Activated naive CD4-positive, alpha-beta T cell treated with anti-CD3 and anti-CD28 coated beads, Interleukin-2, amount 50 U/mL, for 72 hours (primary cell): ENCODE measurements around the gene SNX14. TPM values are rescaled to one million over a fixed set of nuclear protein-coding genes. Genes with fewer than 3 reads are reported as not detected.
"Not testable (repeated sequence)": the region's sequence is repeated elsewhere in the genome, so short reads cannot be mapped to it uniquely, and the experiment has no call there.

Experiments used
- ATAC-seq, 2 donors: fragments of 150-1000 bp; cut with Tn5 transposase; 2 replicates each; pipeline ENCODE4 v1.10.0; 2021; ENCODE audit warnings: mild to moderate bottlenecking in 2 of 2, moderate library complexity in 2 of 2
- DNase-seq, 2 donors: peaks; one replicate each; pipeline ENCODE4 v3.0.0; 2021 to 2022; ENCODE audit warnings: low spot score in 2 of 2
- H3K27ac Mint-ChIP-seq, 2 donors: one replicate each; pipeline ENCODE4 v1.8.0; 2022; ENCODE audit warnings: mild to moderate bottlenecking in 2 of 2, mixed read lengths in 2 of 2
- H3K36me3 Mint-ChIP-seq, 2 donors: one replicate each; pipeline ENCODE4 v1.8.0; 2022; ENCODE audit warnings: mixed read lengths in 2 of 2
- H3K9me3 Mint-ChIP-seq, 2 donors: one replicate each; pipeline ENCODE4 v1.8.0; 2022; ENCODE audit warnings: mixed read lengths in 2 of 2
- total RNA-seq, 2 donors: library from RNA; stranded (reverse); gene quantifications; one replicate each; pipeline ENCODE4 v1.2.3, GENCODE V29; 2022

The SNX14 gene
- total RNA-seq, 2 donors from 2014 or later = 53.6 to 54.8 TPM

DNA sequence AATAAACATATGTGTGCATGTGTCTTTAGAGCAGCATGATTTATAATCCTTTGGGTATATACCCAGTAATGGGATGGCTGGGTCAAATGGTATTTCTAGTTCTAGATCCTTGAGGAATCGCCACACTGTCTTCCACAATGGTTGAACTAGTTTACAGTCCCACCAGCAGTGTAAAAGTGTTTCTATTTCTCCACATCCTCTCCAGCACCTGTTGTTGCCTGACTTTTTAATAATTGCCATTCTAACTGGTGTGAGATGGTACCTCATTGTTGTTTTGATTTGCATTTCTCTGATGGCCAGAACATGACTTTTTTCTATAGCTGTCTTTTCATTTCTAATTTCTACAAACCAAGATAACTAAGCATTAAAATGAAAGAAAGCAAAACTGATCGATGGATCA, 29.4 kb downstream of the SNX14 start:
- DNase-seq, ATAC-seq, H3K27ac Mint-ChIP-seq, H3K36me3 Mint-ChIP-seq, H3K9me3 Mint-ChIP-seq: not testable (repeated sequence)

DNA sequence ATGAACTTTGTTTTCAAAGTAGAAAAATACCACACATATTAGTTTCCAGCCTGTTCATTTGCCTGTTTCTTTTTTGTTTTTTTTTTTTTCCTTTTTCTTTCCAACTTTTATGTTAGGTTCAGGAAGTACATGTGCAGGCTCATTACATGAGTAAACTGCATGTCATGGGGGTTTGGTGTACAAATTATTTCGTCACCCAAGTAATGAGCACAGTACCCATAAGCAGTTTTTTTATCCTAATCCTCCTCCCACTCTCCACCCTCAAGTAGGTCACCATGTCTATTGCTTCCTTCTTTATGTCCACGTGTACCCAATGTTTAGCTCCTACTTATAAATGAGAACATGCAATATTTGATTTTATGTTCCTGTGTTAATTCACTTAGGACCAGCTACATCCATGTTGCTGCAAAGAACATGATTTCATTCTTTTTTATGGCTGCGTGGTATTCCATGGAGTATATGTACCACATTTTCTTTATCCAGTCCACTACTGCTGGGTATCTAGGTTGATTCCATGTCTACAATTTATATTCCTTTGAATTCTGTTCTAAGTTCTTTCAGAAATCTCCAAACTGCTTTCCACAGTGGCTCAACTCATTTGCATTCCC, 31.8 kb downstream of the SNX14 start:
- ATAC-seq = no peak
- Mint-ChIP-seq H3K27ac (no peak overlapping the region), H3K36me3 (peaks cover 7 to 9% of the 10 kb centered on the region in 2 donors), H3K9me3 (no peaks in the 10 kb centered on the region)
- DNase-seq = no peak

DNA sequence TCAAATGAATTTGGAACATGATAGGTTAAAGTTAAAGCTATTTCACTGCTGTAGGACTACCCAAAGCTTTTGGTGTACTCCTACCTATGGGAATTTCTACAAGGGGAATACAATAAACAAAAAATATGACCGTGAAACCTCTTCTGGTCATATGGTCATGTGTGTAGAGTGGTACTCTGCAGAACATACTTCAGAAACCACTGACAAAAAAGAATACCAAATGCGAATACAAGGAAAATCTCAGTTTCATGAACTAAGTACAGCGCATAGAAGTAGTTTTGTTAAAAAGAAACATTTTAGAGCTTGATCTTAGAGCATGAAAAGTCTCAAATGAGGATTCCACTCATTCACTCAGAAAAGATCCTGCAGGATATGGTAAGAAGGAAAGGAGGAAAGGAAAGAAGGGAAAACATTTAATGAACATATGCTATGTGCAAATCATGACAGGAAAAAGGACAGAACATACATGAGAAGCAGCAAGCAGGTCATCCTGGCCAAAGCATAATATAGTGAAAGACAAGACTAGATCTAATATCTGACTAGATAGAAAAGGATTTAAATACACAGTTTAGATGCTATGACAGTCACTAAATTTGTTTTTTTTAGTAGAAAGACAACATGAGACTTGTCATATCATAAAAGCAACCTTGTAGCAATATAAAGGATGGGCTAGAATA, 36.5 kb downstream of the SNX14 start:
- ATAC-seq (no peak), DNase-seq (no peak)
- Mint-ChIP-seq H3K27ac (peak overlapping the region in 1 of 2 donors; percentile 53), H3K9me3 (no peaks in the 10 kb centered on the region), H3K36me3 (peaks cover 0 to 10% of the 10 kb centered on the region in 2 donors)

- no peak for DNase-seq
- peaks cover 11 to 16% of the 10 kb centered on the region in 2 donors for H3K36me3 Mint-ChIP-seq
- no peak for ATAC-seq
- H3K9me3 Mint-ChIP-seq = peaks cover 0 to 5% of the 10 kb centered on the region in 2 donors
- H3K27ac Mint-ChIP-seq = no peak overlapping the region
These were observed 41.0 kb downstream of the SNX14 start for GRCh38 chr6:85552652-85553051.

DNA sequence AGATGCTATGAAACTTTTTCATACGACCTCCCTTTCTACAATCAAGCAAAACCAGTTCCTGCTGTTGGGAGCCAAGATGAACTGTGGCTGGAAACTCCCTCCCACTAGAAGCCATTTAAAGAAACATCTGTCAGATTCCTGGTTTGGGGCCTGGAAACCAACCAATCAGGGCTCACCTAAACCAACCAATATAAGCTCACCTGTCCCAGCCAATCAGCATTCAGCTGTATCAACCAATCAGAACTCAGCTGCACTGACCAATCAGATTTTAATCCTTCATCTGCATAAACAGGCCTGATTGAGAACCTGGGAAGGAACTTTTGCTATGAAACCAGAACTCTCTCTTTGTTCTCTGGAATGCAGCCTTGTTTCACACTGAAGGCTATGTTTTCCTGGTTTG, 42.4 kb downstream of the SNX14 start:
- ATAC-seq (peak in 1 of 2 donors; percentile 34), DNase-seq (no peak)
- Mint-ChIP-seq H3K27ac (peak overlapping the region in 1 of 2 donors; percentile 29), H3K9me3 (peaks cover 0 to 5% of the 10 kb centered on the region in 2 donors), H3K36me3 (peaks cover 16 to 17% of the 10 kb centered on the region in 2 donors)

DNA sequence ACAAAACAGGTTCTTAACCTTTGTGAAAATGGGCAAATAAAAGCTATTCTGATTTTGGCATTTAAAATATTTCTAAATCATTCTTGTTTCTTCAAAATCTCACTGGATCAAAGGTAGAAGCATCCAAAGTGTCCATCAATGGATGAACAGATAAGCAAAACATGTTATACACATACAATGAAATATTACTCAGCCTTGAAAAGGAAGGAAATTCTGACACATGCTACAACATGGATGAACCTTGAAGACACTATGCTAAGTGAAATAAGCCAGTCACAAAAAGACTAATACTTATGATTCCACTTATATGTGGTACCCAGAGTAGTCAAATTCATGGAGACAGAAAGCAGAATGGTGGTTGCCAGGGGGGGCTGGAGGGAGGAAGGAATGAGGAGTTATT, 45.9 kb downstream of the SNX14 start:
- no peak for ATAC-seq
- no peak overlapping the region for H3K27ac Mint-ChIP-seq
- H3K36me3 Mint-ChIP-seq = peaks cover 12 to 16% of the 10 kb centered on the region in 2 donors
- DNase-seq = no peak
- H3K9me3 Mint-ChIP-seq = peaks cover 0 to 5% of the 10 kb centered on the region in 2 donors

- Mint-ChIP-seq H3K27ac (peak overlapping the region in 1 of 2 donors; percentile 5), H3K9me3 (no peaks in the 10 kb centered on the region), H3K36me3 (peaks cover 5 to 9% of the 10 kb centered on the region in 2 donors)
- no peak for DNase-seq
- ATAC-seq = no peak
These were observed 48.9 kb downstream of the SNX14 start for GRCh38 chr6:85544776-85545175.

DNA sequence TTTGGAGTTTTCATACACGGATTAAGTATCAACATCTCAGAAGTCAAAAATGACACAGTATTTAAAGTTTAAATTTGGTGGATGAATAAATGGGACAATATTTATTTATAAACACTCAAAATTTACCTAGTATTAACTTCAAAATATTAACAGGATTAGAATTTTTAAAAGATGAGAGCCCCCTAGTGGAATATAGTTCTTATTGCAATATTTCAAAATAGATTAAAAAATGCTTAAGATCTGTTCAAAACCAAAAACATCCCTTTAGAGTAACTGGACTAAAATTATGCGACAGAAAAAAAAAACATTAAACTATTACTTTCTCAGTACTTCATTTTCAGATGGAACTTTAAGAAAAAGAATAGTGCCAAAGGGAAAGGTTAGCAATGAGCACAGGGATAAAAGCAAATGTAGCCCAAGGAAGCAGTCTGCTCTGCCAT, 56.6 kb downstream of the SNX14 start:
- H3K36me3 Mint-ChIP-seq = no peaks in the 10 kb centered on the region
- DNase-seq (no peak), ATAC-seq (no peak)
- H3K27ac Mint-ChIP-seq = no peak overlapping the region
- no peaks in the 10 kb centered on the region for H3K9me3 Mint-ChIP-seq

DNA sequence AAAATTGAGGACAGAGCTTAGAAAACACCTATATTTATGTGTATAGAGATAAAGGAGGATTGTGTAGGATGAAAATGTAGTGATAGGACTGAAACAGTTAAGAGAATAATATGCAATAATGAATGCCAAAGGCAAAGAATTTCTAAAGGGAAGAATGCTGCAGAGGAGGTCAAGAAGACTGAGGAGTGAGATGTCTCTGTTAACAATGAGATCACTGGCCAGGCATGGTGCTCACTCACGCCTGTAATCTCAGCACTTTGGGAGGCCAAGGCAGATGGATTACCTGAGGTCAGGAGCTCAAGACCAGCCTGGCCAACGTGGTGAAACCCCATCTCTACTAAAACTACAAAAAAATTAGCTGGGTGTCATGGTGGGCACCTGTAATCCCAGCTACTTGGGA, 69.4 kb downstream of the SNX14 start:
- not testable (repeated sequence) for DNase-seq, H3K9me3 Mint-ChIP-seq, ATAC-seq
- Mint-ChIP-seq H3K36me3 (peaks cover 8 to 23% of the 10 kb centered on the region in 2 donors), H3K27ac (peak overlapping the region in 1 of 2 donors; percentile 3)

- Mint-ChIP-seq H3K9me3 (no peaks in the 10 kb centered on the region), H3K36me3 (peaks cover 21 to 22% of the 10 kb centered on the region in 2 donors), H3K27ac (no peak overlapping the region)
- DNase-seq (no peak), ATAC-seq (no peak)
These were observed 77.5 kb downstream of the SNX14 start for GRCh38 chr6:85516168-85516567.

- H3K27ac Mint-ChIP-seq = peak overlapping the region in 1 of 2 donors; percentile 72
- no peaks in the 10 kb centered on the region for H3K9me3 Mint-ChIP-seq
- peak in 1 of 2 donors; percentile 27 for DNase-seq
- peak; percentile 48 to 90 for ATAC-seq
- H3K36me3 Mint-ChIP-seq = peaks cover 3 to 8% of the 10 kb centered on the region in 2 donors
These were observed 87.1 kb downstream of the SNX14 start for GRCh38 chr6:85506441-85507093.

- ATAC-seq = peak in 1 of 2 donors; percentile 37
- Mint-ChIP-seq H3K27ac (no peak overlapping the region), H3K36me3 (peaks cover 10 to 24% of the 10 kb centered on the region in 2 donors), H3K9me3 (peaks cover 10 to 17% of the 10 kb centered on the region in 2 donors)
- DNase-seq = no peak
These were observed 94.9 kb downstream of the SNX14 start for GRCh38 chr6:85498596-85499258.

DNA sequence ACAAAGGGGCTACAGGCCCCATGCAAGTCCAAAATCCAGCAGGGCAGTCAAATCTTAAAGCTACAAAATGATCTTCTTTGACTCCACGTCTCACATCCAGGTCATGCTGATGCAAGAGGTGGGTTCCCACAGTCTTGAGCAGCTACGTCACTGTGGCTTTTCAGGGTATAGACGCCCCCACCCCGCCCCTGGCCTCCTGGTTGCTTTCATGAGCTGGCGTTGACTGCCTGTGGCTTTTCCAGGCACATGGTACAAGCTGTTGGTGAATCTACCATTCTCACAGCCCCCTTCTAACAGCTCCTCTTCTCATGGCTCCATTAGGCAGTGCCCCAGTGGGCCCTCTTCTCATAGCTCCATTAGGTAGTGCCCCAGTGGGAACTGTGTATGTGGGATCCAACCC, 96.8 kb downstream of the SNX14 start:
- H3K36me3 Mint-ChIP-seq = peaks cover 10 to 24% of the 10 kb centered on the region in 2 donors
- no peak overlapping the region for H3K27ac Mint-ChIP-seq
- DNase-seq = no peak
- peaks cover 10 to 17% of the 10 kb centered on the region in 2 donors for H3K9me3 Mint-ChIP-seq
- ATAC-seq = no peak

DNA sequence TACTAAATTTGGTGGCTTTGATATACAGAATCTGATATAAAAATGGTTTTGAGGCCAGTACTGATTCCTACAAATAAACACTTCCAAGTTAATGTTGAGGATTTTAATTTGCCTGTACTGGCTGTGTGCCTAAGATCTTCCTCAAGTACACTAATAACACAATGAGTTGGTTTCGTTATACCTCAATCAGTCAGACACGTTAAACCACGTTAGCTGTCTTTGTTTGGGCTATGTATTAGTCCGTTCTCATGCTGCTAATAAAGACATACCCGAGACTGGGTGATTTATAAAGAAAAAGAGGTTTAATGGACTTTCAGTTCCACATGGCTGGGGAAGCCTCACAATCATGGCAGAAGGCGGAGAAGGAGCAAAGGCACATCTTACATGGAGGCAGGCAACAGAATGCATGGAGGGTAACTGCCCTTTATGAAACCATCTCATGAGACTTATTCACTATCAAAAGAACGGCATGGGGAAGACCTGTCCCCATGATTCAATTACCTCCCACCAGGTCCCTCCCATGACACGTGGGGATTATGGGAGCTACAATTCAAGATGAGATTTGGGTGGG, 97.6 kb downstream of the SNX14 start:
- H3K36me3 Mint-ChIP-seq = peaks cover 10 to 24% of the 10 kb centered on the region in 2 donors
- no peak overlapping the region for H3K27ac Mint-ChIP-seq
- peak in 1 of 2 donors; percentile 67 for ATAC-seq
- peaks cover 10 to 17% of the 10 kb centered on the region in 2 donors for H3K9me3 Mint-ChIP-seq
- DNase-seq = no peak

GRCh38 chr6:85494547-85495536, 98.8 kb downstream of the SNX14 start:
- H3K9me3 Mint-ChIP-seq = peaks cover 10 to 17% of the 10 kb centered on the region in 2 donors
- DNase-seq (no peak), ATAC-seq (no peak)
- H3K27ac Mint-ChIP-seq = no peak overlapping the region
- H3K36me3 Mint-ChIP-seq = peaks cover 10 to 24% of the 10 kb centered on the region in 2 donors
